ENCODE data around the gene PHACTR3. TPM values are rescaled to one million over a fixed set of nuclear protein-coding genes. Genes with fewer than 3 reads are reported as not detected.

Gene PHACTR3
- total and polyA plus RNA-seq, 2 experiments from 2014 or later, result 0.45 to 0.61 TPM

- Histone ChIP-seq H3K4me2 (no peak overlapping the region), H3K9me2 (ENCODE audit: insufficient read depth) (no peaks in the 10 kb centered on the region), H3K4me3 (no peak overlapping the region), H4K20me1 (replicated peaks; ENCODE audit: insufficient read depth) (no peaks in the 10 kb centered on the region; the same call in 1 of the 2 replicates), H3K27me3 (ENCODE audit: insufficient read depth) (peaks cover 71% of the 10 kb centered on the region), H3K36me3 (ENCODE audit: insufficient read depth) (no peaks in the 10 kb centered on the region), H3K27ac (ENCODE audit: low read depth) (no peak overlapping the region), H3K4me1 (ENCODE audit: insufficient read depth) (no peaks in the 10 kb centered on the region), H3F3A (replicated peaks; ENCODE audit: low read depth) (no peaks in the 10 kb centered on the region), H3K79me2 (replicated peaks; ENCODE audit: insufficient read depth) (no peaks in the 10 kb centered on the region), H2AFZ (no peak overlapping the region)
- DNase-seq (ENCODE audit: low spot score), result no peak
- H3K9me3 Mint-ChIP-seq, result no peaks in the 10 kb centered on the region
- H3K4me3 Mint-ChIP-seq, result no peak overlapping the region
- no peaks in the 10 kb centered on the region for H3K36me3 Mint-ChIP-seq (ENCODE audit: low read depth)
- ATAC-seq, result no peak
- H3K27me3 Mint-ChIP-seq (ENCODE audit: insufficient read depth, low read depth, poor library complexity), result peaks cover 45% of the 10 kb centered on the region
- H3K4me1 Mint-ChIP-seq, result peaks cover 8% of the 10 kb centered on the region; the same call in 2 of the 3 replicates
- TF ChIP-seq JUNB (IDR thresholded peaks at IDR 0.05; ENCODE audit: unreplicated experiment) (no peak), CREB1 (CRISPR knock-in tag; IDR thresholded peaks at IDR 0.05; ENCODE audit: low read depth) (no peak), REST (IDR thresholded peaks at IDR 0.05; ENCODE audit: unreplicated experiment) (no peak), NANOG (IDR thresholded peaks at IDR 0.05; ENCODE audit: borderline replicate concordance) (no peak), ZNF331 (CRISPR knock-in tag; IDR thresholded peaks at IDR 0.05; ENCODE audit: low read depth) (no peak), STAT1 (IDR thresholded peaks at IDR 0.05; ENCODE audit: unreplicated experiment) (no peak), ZNF462 (CRISPR knock-in tag; IDR thresholded peaks at IDR 0.05) (no peak), CTCF (conservative IDR thresholded peaks at IDR 0.05; ENCODE audit: low read depth in 2 of 2) (no peak), ETS1 (IDR thresholded peaks at IDR 0.05) (no peak), EZH2phosphoT487 (IDR thresholded peaks at IDR 0.05; ENCODE audit: unreplicated experiment) (no peak), ZNF114 (CRISPR knock-in tag; IDR thresholded peaks at IDR 0.05) (no peak), EZH2 (IDR thresholded peaks at IDR 0.05; ENCODE audit: low read depth, unreplicated experiment) (no peak), POLR2AphosphoS5 (IDR thresholded peaks at IDR 0.05; ENCODE audit: low read depth) (no peak)
- no peak overlapping the region for H3K27ac Mint-ChIP-seq
These were observed 3.9 kb upstream of the PHACTR3 start for GRCh38 chr20:59600472-59600871.
